GM23338 (cell line): Measurements from ENCODE around the gene COL8A2. TPM values are rescaled to one million over a fixed set of nuclear protein-coding genes. Genes with fewer than 3 reads are reported as not detected.

Experiments used
- ATAC-seq: fragments of 200-7000 bp; cut with Tn5 transposase; 3 replicates; pipeline ENCODE4 v1.9.1; 2020
- DNase-seq: peaks from one replicate; pipeline ENCODE4 v3.0.0-alpha.2; 2015; ENCODE audit warnings: low spot score
- H2AFZ ChIP-seq: fragments of 200-600 bp; sonication (generic); 2 replicates; pipeline ENCODE4 v1.8.0; 2016; ENCODE audit warnings: antibody characterized with exemption, mild to moderate bottlenecking, moderate library complexity
- H3F3A ChIP-seq: fragments of 200-600 bp; sonication (generic); replicated peaks from 2 replicates; pipeline ENCODE4 v1.8.0; 2017; ENCODE audit warnings: antibody characterized with exemption, mixed run types, low read depth
- H3K27ac ChIP-seq: fragments of 200-600 bp; sonication (generic); 2 replicates; pipeline ENCODE4 v1.6.1; 2016; ENCODE audit warnings: low read depth
- H3K27me3 ChIP-seq: fragments of 200-600 bp; sonication (generic); 2 replicates; pipeline ENCODE4 v1.8.0; 2016; ENCODE audit warnings: mild to moderate bottlenecking, mixed run types, moderate library complexity; ENCODE audit not compliant: insufficient read depth
- H3K36me3 ChIP-seq: fragments of 200-600 bp; sonication (generic); 2 replicates; pipeline ENCODE4 v1.8.0; 2016; ENCODE audit warnings: mild to moderate bottlenecking; ENCODE audit not compliant: insufficient read depth
- H3K4me1 ChIP-seq: fragments of 200-600 bp; sonication (generic); 2 replicates; pipeline ENCODE4 v1.8.0; 2016; ENCODE audit warnings: mild to moderate bottlenecking, moderate library complexity; ENCODE audit not compliant: insufficient read depth
- H3K4me2 ChIP-seq: fragments of 200-600 bp; sonication (generic); 2 replicates; pipeline ENCODE4 v1.7.1; 2017; ENCODE audit warnings: mixed run types
- H3K4me3 ChIP-seq: fragments of 200-600 bp; sonication (generic); 2 replicates; pipeline ENCODE4 v1.6.1; 2016; ENCODE audit warnings: mixed run types
- H3K79me2 ChIP-seq: fragments of 200-600 bp; sonication (generic); replicated peaks from 2 replicates; pipeline ENCODE4 v1.8.0; 2017; ENCODE audit warnings: mild to moderate bottlenecking; ENCODE audit not compliant: insufficient read depth
- H3K9me2 ChIP-seq: fragments of 200-600 bp; sonication (generic); 2 replicates; pipeline ENCODE4 v1.8.0; 2017; ENCODE audit not compliant: insufficient read depth
- H4K20me1 ChIP-seq: fragments of 200-600 bp; sonication (generic); replicated peaks from 2 replicates; pipeline ENCODE4 v1.8.0; 2017; ENCODE audit warnings: mild to moderate bottlenecking; ENCODE audit not compliant: insufficient read depth
- H3K27ac Mint-ChIP-seq: 2 replicates; pipeline ENCODE4 v1.8.0; 2020; ENCODE audit warnings: inconsistent platforms, mild to moderate bottlenecking, moderate library complexity, mixed read lengths
- H3K27me3 Mint-ChIP-seq: 3 replicates; pipeline ENCODE4 v1.8.0; 2022; ENCODE audit warnings: low read depth, mild to moderate bottlenecking, moderate library complexity, mixed read lengths, inconsistent platforms; ENCODE audit not compliant: insufficient read depth, poor library complexity
- H3K36me3 Mint-ChIP-seq: 3 replicates; pipeline ENCODE4 v1.8.0; 2021; ENCODE audit warnings: low read depth, mild to moderate bottlenecking, inconsistent platforms, moderate library complexity, mixed read lengths
- H3K4me1 Mint-ChIP-seq: 3 replicates; pipeline ENCODE4 v1.8.0; 2020; ENCODE audit warnings: mild to moderate bottlenecking, inconsistent platforms, mixed read lengths
- H3K4me3 Mint-ChIP-seq: 3 replicates; pipeline ENCODE4 v1.8.0; 2021; ENCODE audit warnings: moderate library complexity, mild to moderate bottlenecking, inconsistent platforms, mixed read lengths
- H3K9me3 Mint-ChIP-seq: 3 replicates; pipeline ENCODE4 v1.8.0; 2020; ENCODE audit warnings: moderate library complexity, mild to moderate bottlenecking, inconsistent platforms, mixed read lengths
- CREB1 ChIP-seq: fragments of 250-450 bp; sonication (Bioruptor Pico); IDR thresholded peaks from 2 replicates; pipeline ENCODE4 v1.5.0; 2020; ENCODE audit warnings: low read depth, mild to moderate bottlenecking, moderate library complexity
- EZH2 ChIP-seq: fragments of 200-600 bp; sonication (generic); IDR thresholded peaks from one replicate; pipeline ENCODE4 v1.8.0; 2017; ENCODE audit warnings: antibody characterized with exemption, mild to moderate bottlenecking, low read depth; ENCODE audit not compliant: unreplicated experiment
- EZH2phosphoT487 ChIP-seq: fragments of 200-600 bp; sonication (generic); IDR thresholded peaks from one replicate; pipeline ENCODE4 v1.8.1; 2018; ENCODE audit warnings: antibody characterized with exemption; ENCODE audit not compliant: unreplicated experiment
- JUNB ChIP-seq: IDR thresholded peaks from one replicate; pipeline ENCODE4 v1.6.1; 2016; ENCODE audit warnings: antibody characterized with exemption; ENCODE audit not compliant: unreplicated experiment
- NANOG ChIP-seq: IDR thresholded peaks from 2 replicates; pipeline ENCODE4 v1.6.1; 2016; ENCODE audit warnings: antibody characterized with exemption, borderline replicate concordance
- POLR2AphosphoS5 ChIP-seq: IDR thresholded peaks from 2 replicates; pipeline ENCODE4 v1.6.1; 2016; ENCODE audit warnings: antibody characterized with exemption, low read depth
- STAT1 ChIP-seq: IDR thresholded peaks from one replicate; pipeline ENCODE4 v1.6.1; 2016; ENCODE audit warnings: antibody characterized with exemption; ENCODE audit not compliant: unreplicated experiment
- ZNF114 ChIP-seq: fragments of 250-450 bp; sonication (Bioruptor Pico); IDR thresholded peaks from 2 replicates; pipeline ENCODE4 v1.5.0; 2020; ENCODE audit warnings: mild to moderate bottlenecking, moderate library complexity
- polyA plus RNA-seq: library from polyadenylated mRNA; unstranded; fragments of >200 nt; fragmentation: Nextera tagmentation; extraction: Ambion mirVana; gene quantifications from 2 replicates; pipeline ENCODE4 v1.2.1, GENCODE V29; 2016
- total RNA-seq: library from RNA; depleted of rRNA; stranded (reverse); fragments of >200 nt; shearing (Covaris generic); gene quantifications from 2 replicates; pipeline ENCODE4 v1.2.3, GENCODE V29; 2014
- TF ChIP-seq, protein P1 (sequence below): fragments of 250-450 bp; sonication (Bioruptor Pico); IDR thresholded peaks from 2 replicates; pipeline ENCODE4 v1.5.0; 2020; ENCODE audit warnings: mild to moderate bottlenecking, moderate library complexity
- TF ChIP-seq, protein P2 (sequence below): IDR thresholded peaks from 2 replicates; pipeline ENCODE4 v1.6.1; 2016; ENCODE audit warnings: antibody characterized with exemption
- TF ChIP-seq, protein P3 (sequence below): IDR thresholded peaks from one replicate; pipeline ENCODE4 v1.6.1; 2018; ENCODE audit warnings: antibody characterized with exemption; ENCODE audit not compliant: unreplicated experiment

Gene COL8A2
- total and polyA plus RNA-seq, 2 experiments from 2014 or later, result 0.95 to 4.9 TPM

DNA sequence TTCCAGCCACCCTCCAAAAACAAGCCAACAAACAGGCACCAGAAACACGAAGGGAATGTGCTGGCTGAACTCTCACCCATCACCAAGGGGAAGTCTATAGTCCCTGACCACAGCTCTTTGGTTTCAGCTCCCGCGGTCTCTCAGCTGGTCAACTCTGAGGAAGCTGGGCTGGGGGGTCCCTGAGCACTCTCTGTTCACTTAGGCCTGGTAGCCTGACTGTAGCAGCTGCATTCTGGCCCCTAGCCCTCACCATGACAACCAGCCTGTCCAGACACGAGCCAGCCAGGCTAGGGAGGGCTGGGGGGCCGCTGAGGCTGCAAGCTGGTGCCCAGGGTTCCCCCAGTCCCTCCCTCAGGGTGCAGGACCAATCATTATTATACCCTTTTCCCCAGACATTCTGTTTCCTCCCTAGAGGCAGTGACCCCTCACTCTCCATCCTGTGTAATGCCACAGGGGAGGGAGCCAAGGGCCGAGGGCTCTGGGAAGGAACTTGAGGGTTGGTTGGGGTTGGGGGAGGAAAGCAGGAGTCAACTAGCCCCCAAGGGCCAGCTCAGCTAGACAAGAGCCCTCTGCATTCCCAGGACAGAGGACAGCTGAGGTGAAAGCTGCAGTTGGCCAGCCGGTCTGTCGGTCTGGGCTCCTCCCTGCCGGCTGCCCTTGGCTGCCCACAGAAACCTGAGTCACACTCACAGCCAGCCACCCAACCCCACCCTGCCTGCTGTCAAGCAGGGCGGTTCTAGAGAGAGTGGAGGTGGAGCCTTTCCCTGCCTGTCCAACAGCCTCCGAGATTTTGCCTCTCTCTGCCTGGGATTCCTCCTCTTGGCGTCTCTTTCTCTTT, 25.5 kb upstream of the COL8A2 start (continued):
- TF ChIP-seq, protein P1, sequence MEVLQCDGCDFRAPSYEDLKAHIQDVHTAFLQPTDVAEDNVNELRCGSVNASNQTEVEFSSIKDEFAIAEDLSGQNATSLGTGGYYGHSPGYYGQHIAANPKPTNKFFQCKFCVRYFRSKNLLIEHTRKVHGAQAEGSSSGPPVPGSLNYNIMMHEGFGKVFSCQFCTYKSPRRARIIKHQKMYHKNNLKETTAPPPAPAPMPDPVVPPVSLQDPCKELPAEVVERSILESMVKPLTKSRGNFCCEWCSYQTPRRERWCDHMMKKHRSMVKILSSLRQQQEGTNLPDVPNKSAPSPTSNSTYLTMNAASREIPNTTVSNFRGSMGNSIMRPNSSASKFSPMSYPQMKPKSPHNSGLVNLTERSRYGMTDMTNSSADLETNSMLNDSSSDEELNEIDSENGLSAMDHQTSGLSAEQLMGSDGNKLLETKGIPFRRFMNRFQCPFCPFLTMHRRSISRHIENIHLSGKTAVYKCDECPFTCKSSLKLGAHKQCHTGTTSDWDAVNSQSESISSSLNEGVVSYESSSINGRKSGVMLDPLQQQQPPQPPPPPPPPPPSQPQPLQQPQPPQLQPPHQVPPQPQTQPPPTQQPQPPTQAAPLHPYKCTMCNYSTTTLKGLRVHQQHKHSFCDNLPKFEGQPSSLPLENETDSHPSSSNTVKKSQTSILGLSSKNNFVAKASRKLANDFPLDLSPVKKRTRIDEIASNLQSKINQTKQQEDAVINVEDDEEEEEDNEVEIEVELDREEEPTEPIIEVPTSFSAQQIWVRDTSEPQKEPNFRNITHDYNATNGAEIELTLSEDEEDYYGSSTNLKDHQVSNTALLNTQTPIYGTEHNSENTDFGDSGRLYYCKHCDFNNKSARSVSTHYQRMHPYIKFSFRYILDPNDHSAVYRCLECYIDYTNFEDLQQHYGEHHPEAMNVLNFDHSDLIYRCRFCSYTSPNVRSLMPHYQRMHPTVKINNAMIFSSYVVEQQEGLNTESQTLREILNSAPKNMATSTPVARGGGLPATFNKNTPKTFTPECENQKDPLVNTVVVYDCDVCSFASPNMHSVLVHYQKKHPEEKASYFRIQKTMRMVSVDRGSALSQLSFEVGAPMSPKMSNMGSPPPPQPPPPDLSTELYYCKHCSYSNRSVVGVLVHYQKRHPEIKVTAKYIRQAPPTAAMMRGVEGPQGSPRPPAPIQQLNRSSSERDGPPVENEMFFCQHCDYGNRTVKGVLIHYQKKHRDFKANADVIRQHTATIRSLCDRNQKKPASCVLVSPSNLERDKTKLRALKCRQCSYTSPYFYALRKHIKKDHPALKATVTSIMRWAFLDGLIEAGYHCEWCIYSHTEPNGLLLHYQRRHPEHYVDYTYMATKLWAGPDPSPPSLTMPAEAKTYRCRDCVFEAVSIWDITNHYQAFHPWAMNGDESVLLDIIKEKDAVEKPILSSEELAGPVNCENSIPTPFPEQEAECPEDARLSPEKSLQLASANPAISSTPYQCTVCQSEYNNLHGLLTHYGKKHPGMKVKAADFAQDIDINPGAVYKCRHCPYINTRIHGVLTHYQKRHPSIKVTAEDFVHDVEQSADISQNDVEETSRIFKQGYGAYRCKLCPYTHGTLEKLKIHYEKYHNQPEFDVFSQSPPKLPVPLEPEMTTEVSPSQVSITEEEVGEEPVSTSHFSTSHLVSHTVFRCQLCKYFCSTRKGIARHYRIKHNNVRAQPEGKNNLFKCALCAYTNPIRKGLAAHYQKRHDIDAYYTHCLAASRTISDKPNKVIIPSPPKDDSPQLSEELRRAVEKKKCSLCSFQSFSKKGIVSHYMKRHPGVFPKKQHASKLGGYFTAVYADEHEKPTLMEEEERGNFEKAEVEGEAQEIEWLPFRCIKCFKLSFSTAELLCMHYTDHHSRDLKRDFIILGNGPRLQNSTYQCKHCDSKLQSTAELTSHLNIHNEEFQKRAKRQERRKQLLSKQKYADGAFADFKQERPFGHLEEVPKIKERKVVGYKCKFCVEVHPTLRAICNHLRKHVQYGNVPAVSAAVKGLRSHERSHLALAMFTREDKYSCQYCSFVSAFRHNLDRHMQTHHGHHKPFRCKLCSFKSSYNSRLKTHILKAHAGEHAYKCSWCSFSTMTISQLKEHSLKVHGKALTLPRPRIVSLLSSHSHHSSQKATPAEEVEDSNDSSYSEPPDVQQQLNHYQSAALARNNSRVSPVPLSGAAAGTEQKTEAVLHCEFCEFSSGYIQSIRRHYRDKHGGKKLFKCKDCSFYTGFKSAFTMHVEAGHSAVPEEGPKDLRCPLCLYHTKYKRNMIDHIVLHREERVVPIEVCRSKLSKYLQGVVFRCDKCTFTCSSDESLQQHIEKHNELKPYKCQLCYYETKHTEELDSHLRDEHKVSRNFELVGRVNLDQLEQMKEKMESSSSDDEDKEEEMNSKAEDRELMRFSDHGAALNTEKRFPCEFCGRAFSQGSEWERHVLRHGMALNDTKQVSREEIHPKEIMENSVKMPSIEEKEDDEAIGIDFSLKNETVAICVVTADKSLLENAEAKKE, result no peak

DNA sequence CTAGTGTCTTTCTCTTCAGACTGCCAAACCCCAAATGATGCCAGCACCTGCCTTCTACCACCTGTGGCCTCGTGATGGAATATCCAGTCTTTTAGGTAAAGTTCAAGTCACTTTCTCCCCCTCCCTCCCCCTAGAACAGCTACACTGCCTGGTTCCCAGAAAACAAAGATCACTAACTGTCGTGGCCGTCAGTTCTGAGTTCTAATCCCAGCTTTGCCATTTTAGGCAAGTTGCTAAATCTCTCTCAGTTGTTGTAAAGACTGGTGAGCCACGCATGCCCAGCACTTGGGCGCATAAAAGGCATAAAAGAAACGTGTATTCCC, 24.9 kb upstream of the COL8A2 start:
- peaks cover 37% of the 10 kb centered on the region for H3K4me1 Mint-ChIP-seq
- Histone ChIP-seq H3K4me1 (peaks cover 28% of the 10 kb centered on the region), H3K4me3 (peak overlapping the region; percentile 47), H4K20me1 (no peaks in the 10 kb centered on the region), H3F3A (peaks cover 4% of the 10 kb centered on the region), H3K36me3 (no peaks in the 10 kb centered on the region), H3K9me2 (no peaks in the 10 kb centered on the region), H3K79me2 (peaks cover 16% of the 10 kb centered on the region), H3K4me2 (peak overlapping the region; percentile 74), H2AFZ (peak overlapping the region; percentile 80; the same call in 1 of the 2 replicates), H3K27ac (peak overlapping the region; percentile 79; the same call in 1 of the 2 replicates), H3K27me3 (peaks cover 49% of the 10 kb centered on the region)
- no peaks in the 10 kb centered on the region; the same call in 1 of the 3 replicates for H3K9me3 Mint-ChIP-seq
- H3K36me3 Mint-ChIP-seq, result peaks cover 9% of the 10 kb centered on the region; the same call in 2 of the 3 replicates
- DNase-seq (no peak), ATAC-seq (no peak)
- H3K4me3 Mint-ChIP-seq, result peak overlapping the region; percentile 91
- peaks cover 47% of the 10 kb centered on the region for H3K27me3 Mint-ChIP-seq
- H3K27ac Mint-ChIP-seq, result peak overlapping the region; percentile 62
- TF ChIP-seq EZH2phosphoT487 (no peak), CREB1 (CRISPR knock-in tag) (no peak), POLR2AphosphoS5 (no peak), STAT1 (no peak), ZNF114 (CRISPR knock-in tag) (no peak), NANOG (no peak), JUNB (no peak), EZH2 (no peak)
- TF ChIP-seq, protein P2, sequence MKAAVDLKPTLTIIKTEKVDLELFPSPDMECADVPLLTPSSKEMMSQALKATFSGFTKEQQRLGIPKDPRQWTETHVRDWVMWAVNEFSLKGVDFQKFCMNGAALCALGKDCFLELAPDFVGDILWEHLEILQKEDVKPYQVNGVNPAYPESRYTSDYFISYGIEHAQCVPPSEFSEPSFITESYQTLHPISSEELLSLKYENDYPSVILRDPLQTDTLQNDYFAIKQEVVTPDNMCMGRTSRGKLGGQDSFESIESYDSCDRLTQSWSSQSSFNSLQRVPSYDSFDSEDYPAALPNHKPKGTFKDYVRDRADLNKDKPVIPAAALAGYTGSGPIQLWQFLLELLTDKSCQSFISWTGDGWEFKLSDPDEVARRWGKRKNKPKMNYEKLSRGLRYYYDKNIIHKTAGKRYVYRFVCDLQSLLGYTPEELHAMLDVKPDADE, result no peak
- TF ChIP-seq, protein P3, sequence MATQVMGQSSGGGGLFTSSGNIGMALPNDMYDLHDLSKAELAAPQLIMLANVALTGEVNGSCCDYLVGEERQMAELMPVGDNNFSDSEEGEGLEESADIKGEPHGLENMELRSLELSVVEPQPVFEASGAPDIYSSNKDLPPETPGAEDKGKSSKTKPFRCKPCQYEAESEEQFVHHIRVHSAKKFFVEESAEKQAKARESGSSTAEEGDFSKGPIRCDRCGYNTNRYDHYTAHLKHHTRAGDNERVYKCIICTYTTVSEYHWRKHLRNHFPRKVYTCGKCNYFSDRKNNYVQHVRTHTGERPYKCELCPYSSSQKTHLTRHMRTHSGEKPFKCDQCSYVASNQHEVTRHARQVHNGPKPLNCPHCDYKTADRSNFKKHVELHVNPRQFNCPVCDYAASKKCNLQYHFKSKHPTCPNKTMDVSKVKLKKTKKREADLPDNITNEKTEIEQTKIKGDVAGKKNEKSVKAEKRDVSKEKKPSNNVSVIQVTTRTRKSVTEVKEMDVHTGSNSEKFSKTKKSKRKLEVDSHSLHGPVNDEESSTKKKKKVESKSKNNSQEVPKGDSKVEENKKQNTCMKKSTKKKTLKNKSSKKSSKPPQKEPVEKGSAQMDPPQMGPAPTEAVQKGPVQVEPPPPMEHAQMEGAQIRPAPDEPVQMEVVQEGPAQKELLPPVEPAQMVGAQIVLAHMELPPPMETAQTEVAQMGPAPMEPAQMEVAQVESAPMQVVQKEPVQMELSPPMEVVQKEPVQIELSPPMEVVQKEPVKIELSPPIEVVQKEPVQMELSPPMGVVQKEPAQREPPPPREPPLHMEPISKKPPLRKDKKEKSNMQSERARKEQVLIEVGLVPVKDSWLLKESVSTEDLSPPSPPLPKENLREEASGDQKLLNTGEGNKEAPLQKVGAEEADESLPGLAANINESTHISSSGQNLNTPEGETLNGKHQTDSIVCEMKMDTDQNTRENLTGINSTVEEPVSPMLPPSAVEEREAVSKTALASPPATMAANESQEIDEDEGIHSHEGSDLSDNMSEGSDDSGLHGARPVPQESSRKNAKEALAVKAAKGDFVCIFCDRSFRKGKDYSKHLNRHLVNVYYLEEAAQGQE, result no peak
